HUES48 (cell line): ENCODE measurements around the gene CFAP74.

ENCODE experiments used
- H3K27ac ChIP-seq: one replicate; pipeline ENCODE4 v1.7.0; 2013; ENCODE audit warnings: low read depth, low read length, inconsistent platforms
- H3K27me3 ChIP-seq: 2 replicates; pipeline ENCODE4 v1.6.1; 2013; ENCODE audit warnings: mild to moderate bottlenecking, low read length; ENCODE audit not compliant: control insufficient read depth, insufficient read depth
- H3K36me3 ChIP-seq: 2 replicates; pipeline ENCODE4 v1.6.1; 2013; ENCODE audit warnings: low read length; ENCODE audit not compliant: control insufficient read depth, insufficient read depth
- H3K4me1 ChIP-seq: 2 replicates; pipeline ENCODE4 v1.6.1; 2013; ENCODE audit warnings: mild to moderate bottlenecking, low read length; ENCODE audit not compliant: control insufficient read depth, insufficient read depth
- H3K4me3 ChIP-seq: 2 replicates; pipeline ENCODE4 v1.5.1; 2013; ENCODE audit warnings: mild to moderate bottlenecking, low read depth, low read length
- H3K9ac ChIP-seq: 2 replicates; pipeline ENCODE4 v1.6.1; 2013; ENCODE audit warnings: mild to moderate bottlenecking, low read depth, low read length, moderate library complexity
- H3K9me3 ChIP-seq: 2 replicates; pipeline ENCODE4 v1.6.1; 2013; ENCODE audit warnings: low read length; ENCODE audit not compliant: control insufficient read depth, insufficient read depth

Gene CFAP74

DNA sequence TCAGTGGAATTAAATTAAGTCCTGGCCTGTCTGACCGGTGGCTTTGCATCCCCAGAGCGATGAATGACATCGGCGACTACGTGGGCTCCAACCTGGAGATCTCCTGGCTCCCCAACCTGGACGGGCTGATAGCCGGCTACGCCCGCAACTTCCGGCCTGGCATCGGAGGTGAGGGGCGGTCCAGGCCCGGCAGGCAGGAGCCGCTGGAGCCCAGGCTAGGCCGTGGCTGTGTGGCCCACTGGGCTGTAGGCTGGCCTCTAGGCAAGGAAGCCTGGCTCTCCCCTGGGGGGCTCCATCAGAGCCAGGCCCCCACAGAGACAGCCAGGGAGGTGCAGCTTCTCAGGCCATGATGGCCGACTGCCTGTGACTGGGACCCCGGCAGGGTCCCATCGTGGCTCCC is 21.3 kb upstream of the CFAP74 start:
- no peak overlapping the region for H3K27ac ChIP-seq
- no peak overlapping the region for H3K4me3 ChIP-seq
- H3K9ac ChIP-seq, result no peak overlapping the region
- H3K4me1 ChIP-seq, result no peaks in the 10 kb centered on the region
- no peaks in the 10 kb centered on the region for H3K36me3 ChIP-seq
- H3K9me3 ChIP-seq, result no peaks in the 10 kb centered on the region
- H3K27me3 ChIP-seq, result peaks cover 16% of the 10 kb centered on the region

DNA sequence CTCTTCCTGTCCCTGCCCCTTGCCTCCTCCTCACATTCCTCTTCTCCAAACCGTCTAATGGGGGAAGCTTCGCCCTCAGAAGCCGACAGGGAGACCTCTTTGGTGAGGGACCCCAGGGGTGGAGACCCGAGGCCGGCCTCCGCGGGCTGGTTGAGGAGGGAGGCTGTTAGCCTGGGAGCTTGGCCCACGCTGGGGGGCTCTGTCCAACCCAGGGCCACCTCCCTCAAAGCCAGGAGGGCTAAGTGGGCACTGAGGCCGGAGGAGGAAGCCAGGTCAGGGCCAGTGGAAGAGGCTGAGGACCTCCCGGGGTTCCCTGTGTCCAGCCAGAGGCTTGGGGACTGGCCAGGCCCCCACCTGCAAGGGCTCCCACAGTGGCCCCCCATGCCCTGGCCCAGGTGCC is 20.9 kb upstream of the CFAP74 start:
- no peak overlapping the region for H3K9ac ChIP-seq
- H3K27ac ChIP-seq, result no peak overlapping the region
- H3K4me1 ChIP-seq, result no peaks in the 10 kb centered on the region
- H3K9me3 ChIP-seq, result no peaks in the 10 kb centered on the region
- peaks cover 20% of the 10 kb centered on the region for H3K27me3 ChIP-seq
- H3K36me3 ChIP-seq, result no peaks in the 10 kb centered on the region
- no peak overlapping the region for H3K4me3 ChIP-seq

DNA sequence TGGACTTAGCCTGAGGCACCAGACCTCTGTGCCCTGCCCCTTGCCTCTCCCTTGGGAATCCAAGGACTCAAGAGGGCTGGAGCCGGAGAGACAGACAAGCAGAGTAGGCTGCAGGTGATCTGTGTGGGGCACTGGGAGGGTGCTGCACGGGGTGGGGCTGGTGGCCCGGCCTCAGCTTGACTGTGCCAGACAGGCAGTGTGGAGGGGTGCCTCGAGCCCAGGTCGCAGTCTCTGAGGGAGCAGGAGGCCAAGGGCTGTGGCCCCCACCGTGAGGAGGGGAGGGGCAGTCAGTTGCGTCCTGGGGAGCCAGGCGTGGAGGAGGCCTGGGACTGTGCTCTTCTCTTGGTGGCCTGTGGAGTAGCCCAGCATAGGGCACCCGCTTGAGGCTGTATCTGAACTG is 19.6 kb upstream of the CFAP74 start:
- Histone ChIP-seq H3K9me3 (no peaks in the 10 kb centered on the region), H3K4me1 (no peaks in the 10 kb centered on the region; the same call in 1 of the 2 replicates), H3K36me3 (no peaks in the 10 kb centered on the region), H3K27me3 (peaks cover 23% of the 10 kb centered on the region), H3K27ac (no peak overlapping the region), H3K9ac (no peak overlapping the region), H3K4me3 (no peak overlapping the region)

DNA sequence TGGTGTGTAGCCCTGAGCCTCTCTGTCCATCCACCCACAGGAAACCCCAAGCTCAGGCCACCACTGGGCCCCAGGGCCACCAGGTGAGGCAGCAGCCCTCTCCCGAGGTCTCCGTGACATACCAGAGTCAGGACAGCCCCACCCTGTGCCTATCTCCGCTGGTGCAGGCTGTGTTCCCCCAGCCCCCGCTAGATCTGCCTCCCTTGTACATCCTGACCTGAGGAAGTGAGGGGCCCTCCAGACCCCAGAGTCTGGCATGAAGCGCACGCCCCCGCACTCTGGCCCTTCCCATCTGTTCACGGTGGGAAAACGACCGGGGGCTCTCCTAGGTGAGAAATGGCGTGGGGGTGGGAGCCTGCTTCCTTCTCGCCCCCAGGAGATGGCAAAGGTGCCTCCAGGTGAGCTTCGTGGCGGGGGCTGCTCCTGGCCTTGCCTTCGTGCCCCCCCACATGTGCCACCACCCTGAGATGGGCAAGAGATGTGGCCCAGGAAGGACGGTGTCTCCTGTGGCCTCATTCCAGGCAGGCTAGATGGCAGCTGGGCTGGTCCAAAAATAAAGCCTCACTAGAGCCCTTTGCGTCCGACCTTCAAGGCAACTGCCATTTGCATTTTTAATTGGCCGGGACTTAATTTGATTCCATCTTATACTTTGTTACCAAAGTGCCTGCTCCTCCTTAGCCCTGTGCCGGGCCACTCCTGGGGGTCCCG is 18.6 kb upstream of the CFAP74 start:
- Histone ChIP-seq H3K36me3 (no peaks in the 10 kb centered on the region), H3K4me1 (no peaks in the 10 kb centered on the region; the same call in 1 of the 2 replicates), H3K9me3 (no peaks in the 10 kb centered on the region), H3K27me3 (peaks cover 23% of the 10 kb centered on the region), H3K4me3 (no peak overlapping the region), H3K27ac (no peak overlapping the region), H3K9ac (no peak overlapping the region)

DNA sequence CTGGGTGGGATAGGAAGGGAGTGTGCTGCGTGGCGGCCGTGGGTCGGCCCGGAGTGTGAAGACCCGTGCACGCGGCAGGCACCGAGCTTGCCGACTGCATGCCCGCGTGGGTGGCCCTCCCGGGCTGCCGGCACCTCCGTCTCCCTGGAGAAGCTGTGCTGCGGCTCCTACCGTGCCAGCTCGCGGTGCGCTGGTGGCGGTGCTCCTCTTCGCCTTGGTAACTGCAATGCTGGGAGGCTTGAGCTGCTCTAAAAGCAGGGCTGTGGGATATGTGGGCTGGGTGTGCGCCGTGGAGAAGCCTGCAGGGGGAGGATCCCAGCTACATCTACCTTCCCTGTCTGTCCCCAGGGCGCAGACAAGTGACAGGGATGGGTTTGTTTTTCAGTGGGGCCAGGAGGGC is 18.0 kb upstream of the CFAP74 start:
- Histone ChIP-seq H3K27me3 (peaks cover 23% of the 10 kb centered on the region), H3K36me3 (no peaks in the 10 kb centered on the region)

DNA sequence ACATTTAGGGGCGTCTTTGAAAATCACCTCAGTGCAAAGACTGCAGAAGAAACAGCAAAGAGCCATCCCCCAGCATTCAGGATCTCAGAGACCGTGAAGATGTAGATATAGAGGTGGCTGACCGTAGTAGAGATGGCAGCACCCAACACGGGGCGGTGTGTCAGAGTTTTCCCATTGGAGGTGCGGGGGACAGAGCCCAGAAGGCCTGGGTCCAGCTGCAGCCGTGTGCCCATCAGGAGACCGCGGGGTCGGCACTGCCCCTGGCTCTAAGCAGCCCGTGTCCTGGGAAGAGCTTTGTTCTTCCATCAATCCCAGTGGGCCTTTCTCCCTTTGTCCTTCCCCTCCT is 16.7 kb upstream of the CFAP74 start:
- Histone ChIP-seq H3K9ac (no peak overlapping the region), H3K4me3 (no peak overlapping the region), H3K27ac (no peak overlapping the region), H3K4me1 (no peaks in the 10 kb centered on the region; the same call in 1 of the 2 replicates), H3K36me3 (no peaks in the 10 kb centered on the region), H3K27me3 (peaks cover 23% of the 10 kb centered on the region), H3K9me3 (no peaks in the 10 kb centered on the region)

More for the DNA sequence above, 18.0 kb upstream of the CFAP74 start:
- Histone ChIP-seq H3K4me1 (no peaks in the 10 kb centered on the region; the same call in 1 of the 2 replicates), H3K9me3 (no peaks in the 10 kb centered on the region), H3K27ac (no peak overlapping the region), H3K9ac (no peak overlapping the region), H3K4me3 (no peak overlapping the region)

GRCh38 chr1:2019571-2020309 is 16.2 kb upstream of the CFAP74 start:
- H3K4me1 ChIP-seq, result no peaks in the 10 kb centered on the region; the same call in 1 of the 2 replicates
- H3K27ac ChIP-seq, result no peak overlapping the region
- H3K4me3 ChIP-seq, result peak overlapping the region; percentile 52; the same call in 1 of the 2 replicates
- no peaks in the 10 kb centered on the region for H3K9me3 ChIP-seq
- no peaks in the 10 kb centered on the region for H3K36me3 ChIP-seq
- no peak overlapping the region for H3K9ac ChIP-seq
- peaks cover 23% of the 10 kb centered on the region for H3K27me3 ChIP-seq

DNA sequence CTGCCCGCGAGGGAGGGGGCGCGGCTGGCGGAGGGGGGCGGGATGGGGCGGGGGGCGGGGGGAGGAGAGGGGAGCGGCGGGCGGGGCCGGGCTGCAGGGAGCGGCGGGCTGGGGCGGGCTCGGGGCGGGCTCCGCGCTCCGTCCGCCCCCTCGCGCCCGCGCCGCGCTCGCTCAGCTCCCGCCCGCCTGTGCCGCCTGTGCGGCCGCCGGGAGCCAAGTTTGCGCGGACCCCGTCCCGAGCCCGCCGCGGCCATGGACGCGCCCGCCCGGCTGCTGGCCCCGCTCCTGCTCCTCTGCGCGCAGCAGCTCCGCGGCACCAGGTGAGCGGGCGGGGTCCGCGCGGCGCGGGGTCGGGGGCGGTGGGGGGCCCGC is 15.6 kb upstream of the CFAP74 start, which contains the start of gene GABRD:
GABRD (plus strand) TSS at position 174 of the 372 bp plus-strand sequence; CDS start at position 253, 79 bp downstream.
- Histone ChIP-seq H3K4me1 (no peaks in the 10 kb centered on the region; the same call in 1 of the 2 replicates), H3K9ac (no peak within 1 kb of the TSS), H3K27me3 (peaks cover 23% of the 10 kb centered on the region), H3K4me3 (peak within 1 kb of the TSS; percentile 52; the same call in 1 of the 2 replicates), H3K36me3 (no peaks in the 10 kb centered on the region), H3K27ac (no peak within 1 kb of the TSS), H3K9me3 (no peaks in the 10 kb centered on the region)

DNA sequence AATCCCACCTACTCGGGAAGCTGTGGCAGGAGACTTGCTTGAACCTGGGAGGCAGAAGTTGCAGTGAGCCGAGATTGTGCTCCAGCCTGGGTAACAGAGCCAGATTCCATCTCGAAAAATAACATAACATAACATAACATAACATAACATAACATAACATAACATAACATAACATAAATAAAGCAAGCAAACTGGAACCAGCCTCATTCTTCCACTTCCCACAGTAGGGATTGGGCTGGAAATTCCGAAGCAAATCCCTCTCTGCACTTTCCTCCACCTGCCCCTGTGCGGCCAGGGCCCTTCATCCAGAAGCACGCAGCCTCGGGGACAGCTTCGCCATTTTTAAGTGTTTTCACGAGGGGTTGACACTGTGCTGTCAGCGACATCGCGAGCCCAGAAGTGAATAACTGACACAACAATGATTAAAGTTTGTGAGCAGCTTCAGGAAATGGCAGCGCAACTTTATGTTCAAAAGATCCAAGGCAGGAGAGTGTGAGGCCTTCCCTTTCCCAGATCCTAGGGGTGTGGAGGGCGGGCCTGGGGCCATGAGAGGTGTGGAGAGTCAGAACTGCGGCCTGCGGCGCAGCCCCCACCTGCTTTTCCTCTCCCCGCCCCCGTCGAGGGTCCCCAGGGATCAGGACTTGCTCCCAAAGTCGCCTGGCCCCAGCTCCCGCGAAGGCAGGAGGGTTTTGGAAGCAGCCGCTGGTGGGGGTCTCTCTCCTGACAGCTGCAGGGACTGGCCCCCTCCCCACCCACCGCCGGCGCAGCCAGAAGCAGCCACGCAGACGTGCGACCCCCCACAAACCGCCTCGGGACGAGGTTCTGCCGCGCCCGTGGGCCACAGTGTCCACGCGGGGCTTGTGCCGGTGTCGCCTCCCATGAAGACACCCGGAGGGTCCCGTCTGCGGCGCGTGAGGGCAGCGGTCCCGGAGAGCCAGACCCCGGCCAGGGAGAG is 14.9 kb upstream of the CFAP74 start:
- Histone ChIP-seq H3K9me3 (no peaks in the 10 kb centered on the region), H3K27ac (no peak overlapping the region), H3K9ac (no peak overlapping the region), H3K4me1 (no peaks in the 10 kb centered on the region; the same call in 1 of the 2 replicates), H3K36me3 (no peaks in the 10 kb centered on the region), H3K4me3 (peak overlapping the region; percentile 38; the same call in 1 of the 2 replicates), H3K27me3 (peaks cover 23% of the 10 kb centered on the region)

DNA sequence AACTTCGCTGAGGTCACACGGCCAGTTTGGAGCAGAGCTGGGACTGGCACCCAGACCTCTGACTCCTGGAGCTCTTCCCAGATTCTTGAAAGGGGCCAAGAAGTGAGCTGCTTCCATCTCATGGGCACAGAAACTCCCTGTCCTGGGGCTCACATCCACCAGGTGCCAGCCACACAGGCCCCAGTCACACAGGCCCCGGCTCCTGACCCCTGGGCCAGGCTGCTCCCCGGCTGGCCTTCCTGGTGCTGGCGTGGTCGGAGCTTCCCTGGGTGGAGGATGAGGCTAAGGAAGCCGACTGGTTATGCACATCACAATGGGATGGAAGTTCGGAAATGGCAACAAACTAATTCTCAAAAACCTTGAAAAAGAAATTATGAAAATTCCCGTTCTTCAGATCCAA is 12.5 kb upstream of the CFAP74 start:
- H3K27ac ChIP-seq, result no peak overlapping the region
- H3K9ac ChIP-seq, result no peak overlapping the region
- no peak overlapping the region for H3K4me3 ChIP-seq
- H3K4me1 ChIP-seq, result no peaks in the 10 kb centered on the region; the same call in 1 of the 2 replicates
- no peaks in the 10 kb centered on the region for H3K9me3 ChIP-seq
- H3K36me3 ChIP-seq, result no peaks in the 10 kb centered on the region
- peaks cover 19% of the 10 kb centered on the region for H3K27me3 ChIP-seq
